ENCODE measurements around the gene CPD.

DNA sequence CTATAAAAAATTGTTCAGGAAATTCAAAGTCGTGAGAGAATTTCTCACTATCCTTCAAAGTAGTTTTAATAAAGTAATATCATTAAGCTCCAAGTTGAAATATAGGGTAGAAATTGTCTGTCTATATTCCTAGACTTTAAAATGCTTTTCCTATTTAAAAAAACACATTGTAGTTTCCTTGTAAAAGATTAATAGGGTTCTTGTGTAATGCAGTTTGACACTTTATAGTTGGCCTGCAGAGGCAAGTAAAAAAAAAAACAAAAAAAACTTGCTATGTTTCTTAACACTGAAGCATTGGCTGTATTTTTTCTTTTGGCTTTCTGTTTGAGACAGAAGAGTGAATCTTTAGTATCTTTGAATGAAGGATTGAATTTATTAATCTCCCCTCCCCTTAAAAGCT, 17.4 kb downstream of the CPD start:
- TF ChIP-seq, protein P1, sequence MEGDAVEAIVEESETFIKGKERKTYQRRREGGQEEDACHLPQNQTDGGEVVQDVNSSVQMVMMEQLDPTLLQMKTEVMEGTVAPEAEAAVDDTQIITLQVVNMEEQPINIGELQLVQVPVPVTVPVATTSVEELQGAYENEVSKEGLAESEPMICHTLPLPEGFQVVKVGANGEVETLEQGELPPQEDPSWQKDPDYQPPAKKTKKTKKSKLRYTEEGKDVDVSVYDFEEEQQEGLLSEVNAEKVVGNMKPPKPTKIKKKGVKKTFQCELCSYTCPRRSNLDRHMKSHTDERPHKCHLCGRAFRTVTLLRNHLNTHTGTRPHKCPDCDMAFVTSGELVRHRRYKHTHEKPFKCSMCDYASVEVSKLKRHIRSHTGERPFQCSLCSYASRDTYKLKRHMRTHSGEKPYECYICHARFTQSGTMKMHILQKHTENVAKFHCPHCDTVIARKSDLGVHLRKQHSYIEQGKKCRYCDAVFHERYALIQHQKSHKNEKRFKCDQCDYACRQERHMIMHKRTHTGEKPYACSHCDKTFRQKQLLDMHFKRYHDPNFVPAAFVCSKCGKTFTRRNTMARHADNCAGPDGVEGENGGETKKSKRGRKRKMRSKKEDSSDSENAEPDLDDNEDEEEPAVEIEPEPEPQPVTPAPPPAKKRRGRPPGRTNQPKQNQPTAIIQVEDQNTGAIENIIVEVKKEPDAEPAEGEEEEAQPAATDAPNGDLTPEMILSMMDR (IDR thresholded peaks at IDR 0.05; ENCODE audit: insufficient read depth, low read length, poor library complexity, severe bottlenecking) = no peak
- no peak for TF ChIP-seq EZH2phosphoT487 (conservative IDR thresholded peaks at IDR 0.05; ENCODE audit: low read length)
